Embryonic facial prominence (tissue), 1 donor: Measurements from ENCODE around the gene RTL10.

Experiments used
- DNase-seq: peaks from one replicate; pipeline ENCODE4 v3.0.0-alpha.2; 2016; ENCODE audit errors: extremely low spot score

RTL10 gene

GRCh38 chr22:19876314-19876940, 21.8 kb upstream of the RTL10 start:
- no peak for DNase-seq

- DNase-seq: no peak
These were observed 21.0 kb upstream of the RTL10 start for GRCh38 chr22:19875531-19876313.

- no peak for DNase-seq
These were observed 20.4 kb upstream of the RTL10 start for GRCh38 chr22:19875061-19875530.

DNA sequence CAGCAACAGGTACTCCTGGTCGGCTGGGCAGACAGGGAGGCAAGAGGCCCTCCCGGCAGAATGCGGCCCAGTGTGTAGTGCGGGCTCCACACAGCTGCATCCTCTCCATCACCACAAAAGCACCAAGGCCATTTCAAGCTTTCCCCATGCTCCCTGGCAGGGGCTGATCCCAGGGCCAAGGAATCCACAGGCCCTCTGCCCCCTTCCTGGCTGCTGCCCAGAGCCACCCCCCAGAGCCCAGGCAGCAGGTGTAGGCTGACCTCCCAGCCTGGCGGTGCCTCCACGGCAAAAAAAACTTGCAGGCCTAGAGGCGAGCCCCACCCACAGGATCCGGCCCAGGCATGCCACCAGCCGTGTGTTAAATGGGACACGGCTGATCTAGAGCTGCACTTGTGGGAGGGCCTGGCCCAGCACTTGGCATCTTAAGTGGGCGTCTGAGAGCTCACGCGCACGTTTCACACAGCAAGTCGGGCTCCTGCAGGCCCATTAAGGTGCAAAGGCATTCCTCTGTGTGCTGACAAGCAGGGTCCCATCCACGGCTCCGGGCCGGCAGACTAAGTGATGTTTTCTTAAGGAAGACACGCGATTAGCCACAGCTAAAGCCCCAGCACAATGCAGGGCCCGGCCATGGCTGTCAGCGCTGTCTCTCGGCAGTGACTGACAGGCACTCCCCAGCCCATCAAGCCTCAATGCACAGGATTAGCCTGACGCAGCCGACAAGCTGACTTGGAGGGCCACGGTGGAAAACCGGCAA, 19.8 kb upstream of the RTL10 start:
- DNase-seq: no peak

DNA sequence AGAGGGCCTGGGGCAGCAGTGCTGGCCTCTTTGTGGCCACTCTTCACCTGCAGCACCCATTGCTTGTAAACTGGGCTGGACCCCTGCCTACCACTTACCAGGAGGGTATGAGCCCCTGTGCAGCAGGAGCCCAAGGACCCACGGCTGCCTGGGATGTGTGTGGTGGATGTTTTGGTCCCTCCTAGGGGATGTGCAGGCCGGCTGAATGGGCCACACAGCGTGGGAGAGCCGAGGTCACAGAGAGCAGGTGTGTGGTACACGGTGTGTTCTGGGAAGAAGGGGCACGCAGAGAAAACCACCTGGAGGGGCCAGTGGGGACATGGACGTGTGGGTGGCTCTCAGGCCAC, 19.3 kb upstream of the RTL10 start:
- DNase-seq: no peak

- DNase-seq: no peak
These were observed 18.7 kb upstream of the RTL10 start for GRCh38 chr22:19873138-19873959.

DNA sequence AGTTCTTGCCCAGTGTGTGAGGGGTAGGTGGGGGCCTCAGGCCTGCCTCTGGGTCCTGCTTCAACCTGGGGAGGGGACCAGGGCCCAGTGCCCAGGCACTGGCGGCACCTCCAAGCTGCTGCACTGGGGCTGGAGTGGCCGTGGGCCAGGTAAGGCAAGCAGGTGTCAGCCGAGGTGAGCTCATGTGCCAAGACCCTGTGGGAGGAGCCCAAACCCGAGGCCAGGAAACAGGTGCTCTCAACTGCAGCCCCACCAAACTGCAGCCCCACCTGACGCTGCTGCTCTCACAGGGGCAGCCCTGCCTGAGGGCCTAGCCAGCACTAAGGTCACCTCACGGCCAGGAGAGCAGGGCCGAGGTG, 18.1 kb upstream of the RTL10 start:
- DNase-seq: no peak

GRCh38 chr22:19871845-19872778, 17.4 kb upstream of the RTL10 start:
- no peak for DNase-seq

DNA sequence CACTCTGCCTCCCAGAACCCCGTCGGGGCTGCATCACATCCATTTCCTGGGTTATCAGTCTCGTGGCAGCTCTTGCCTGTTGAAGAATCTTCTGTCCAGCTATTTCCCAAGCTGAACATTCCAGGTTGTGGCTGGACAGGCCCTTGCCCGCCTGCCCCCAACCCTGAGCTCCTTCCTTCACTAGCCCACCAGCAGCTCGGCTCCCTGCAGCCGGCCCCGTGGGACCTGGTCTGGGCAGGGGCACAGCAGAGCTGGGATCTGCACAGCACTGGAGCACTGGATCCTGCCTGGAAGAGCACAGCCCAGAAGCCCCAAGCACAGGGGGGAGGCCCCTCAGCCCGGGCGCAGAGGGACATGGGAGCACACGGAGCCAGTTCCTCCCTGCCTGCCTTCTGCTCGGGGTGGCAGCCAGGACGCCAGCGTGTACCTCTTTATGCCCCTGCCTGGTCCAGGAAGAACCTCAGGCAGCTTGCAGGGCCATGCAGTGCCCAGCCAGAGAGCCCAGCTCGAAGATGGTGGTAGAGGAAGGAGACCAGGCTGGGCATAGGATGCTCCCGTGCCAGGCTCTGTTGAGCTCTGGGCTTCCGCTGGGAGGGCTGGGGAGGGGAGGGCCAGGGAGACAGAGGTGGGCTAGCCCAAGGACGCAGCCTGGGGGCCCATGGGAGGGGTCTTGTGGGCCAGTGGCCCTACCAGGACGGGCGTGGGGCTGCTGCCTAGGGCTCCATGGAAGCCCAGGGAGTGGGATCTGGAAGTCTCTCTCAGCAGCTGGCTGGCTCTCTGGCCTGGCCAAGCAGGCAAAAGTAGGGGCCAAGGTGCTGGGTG, 16.6 kb upstream of the RTL10 start:
- DNase-seq: no peak

- DNase-seq: no peak
These were observed 15.7 kb upstream of the RTL10 start for GRCh38 chr22:19870153-19871022.

DNA sequence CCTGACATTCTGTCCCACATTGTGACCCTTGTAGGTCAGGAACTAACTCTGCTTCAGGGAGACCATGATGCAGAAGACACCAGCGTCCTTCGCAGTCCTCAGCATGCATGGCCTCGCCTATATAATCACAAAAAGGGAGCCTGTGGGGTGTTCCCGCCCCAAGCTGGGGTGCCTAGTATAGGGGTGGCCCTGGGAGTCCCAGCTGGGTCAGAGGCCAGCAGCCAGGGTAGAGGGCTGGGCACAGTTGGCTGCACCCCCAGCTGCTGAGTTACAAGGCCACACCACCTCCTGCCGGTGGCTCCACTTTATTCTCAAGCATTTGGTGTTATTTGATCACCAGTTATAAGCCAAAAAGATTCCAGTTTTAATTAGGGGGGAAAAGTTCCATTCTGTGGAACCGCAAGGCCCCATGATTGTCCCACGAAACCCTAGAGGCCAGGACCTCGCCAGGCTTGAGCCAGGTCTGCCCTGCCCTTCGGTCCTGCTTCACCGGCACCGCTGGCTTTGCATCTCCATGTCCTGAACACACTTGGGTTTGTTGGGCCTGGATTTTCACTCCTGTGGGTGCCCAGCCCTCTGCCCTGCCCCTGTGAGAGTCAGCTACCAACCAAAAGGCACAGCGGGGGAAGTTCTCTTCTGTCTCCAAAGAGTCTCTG, 15.0 kb upstream of the RTL10 start:
- DNase-seq: no peak

- DNase-seq: no peak
These were observed 14.2 kb upstream of the RTL10 start for GRCh38 chr22:19868773-19869471.

GRCh38 chr22:19868333-19868732, 13.7 kb upstream of the RTL10 start:
- no peak for DNase-seq

GRCh38 chr22:19867617-19868016, 12.9 kb upstream of the RTL10 start:
- no peak for DNase-seq

GRCh38 chr22:19866665-19867009, 12.0 kb upstream of the RTL10 start:
- DNase-seq: no peak

DNA sequence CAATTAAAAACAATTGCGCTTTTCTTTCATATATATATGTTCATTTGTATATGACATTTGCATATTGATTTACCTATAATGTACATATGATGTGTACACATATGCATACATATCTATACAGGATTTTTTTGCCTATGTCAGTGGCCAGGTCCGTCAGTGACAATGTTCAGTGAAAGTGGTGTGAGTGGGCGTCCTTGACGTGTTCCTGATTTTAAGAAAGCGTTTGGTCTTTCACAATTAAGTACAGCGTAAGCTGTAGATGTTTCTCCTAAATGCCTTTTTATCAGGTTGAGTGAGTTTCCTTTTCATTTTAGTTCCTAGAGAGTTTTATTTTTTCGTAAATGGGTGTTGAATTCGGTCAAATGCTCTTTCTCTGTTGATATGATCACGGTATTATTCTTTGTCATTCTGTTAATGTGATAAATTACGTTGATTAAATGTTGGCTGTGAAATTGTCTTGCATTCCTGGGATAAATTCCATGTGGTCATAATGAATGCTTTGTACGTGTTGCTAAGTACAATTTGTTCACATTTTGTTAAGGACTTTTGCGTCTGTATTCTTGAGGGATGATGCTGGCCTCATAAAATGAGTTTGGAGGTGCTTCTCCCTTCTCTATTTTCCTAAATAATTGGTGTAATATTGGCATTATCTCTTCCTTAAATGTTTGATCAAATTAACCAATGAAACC, 10.6 kb upstream of the RTL10 start:
- DNase-seq: no peak

GRCh38 chr22:19864538-19865106, 9.9 kb upstream of the RTL10 start:
- no peak for DNase-seq
